Midbrain (tissue), 1 donor: ENCODE data around the gene PTPRT.
A peak's percentile ranks its signal among the peaks of the same experiment; 100 is the strongest.
"Not testable (repeated sequence)": the region's sequence is repeated elsewhere in the genome, so short reads cannot be mapped to it uniquely, and the experiment has no call there.

Source experiments
- DNase-seq: peaks from one replicate; lab custom pipeline; 2025; lab: John Stamatoyannopoulos, UW

PTPRT gene

GRCh38 chr20:43187476-43188233 is 2.1 kb downstream of the PTPRT start:
- peak; percentile 78 for DNase-seq

GRCh38 chr20:43186312-43186711 is 3.4 kb downstream of the PTPRT start:
- DNase-seq, result no peak

- DNase-seq, result no peak
Observed at GRCh38 chr20:43185901-43186300, 3.8 kb downstream of the PTPRT start.

GRCh38 chr20:43183536-43184070 is 6.1 kb downstream of the PTPRT start:
- DNase-seq, result no peak

- no peak for DNase-seq
Observed at GRCh38 chr20:43178080-43178479, 11.6 kb downstream of the PTPRT start.

GRCh38 chr20:43176726-43177125 is 13.0 kb downstream of the PTPRT start:
- no peak for DNase-seq

- no peak for DNase-seq
Observed at GRCh38 chr20:43171930-43172329, 17.8 kb downstream of the PTPRT start.

GRCh38 chr20:43170771-43171170 is 18.9 kb downstream of the PTPRT start:
- DNase-seq, result no peak

- no peak for DNase-seq
Observed at GRCh38 chr20:43167615-43168014, 22.1 kb downstream of the PTPRT start.

- no peak for DNase-seq
Observed at GRCh38 chr20:43167021-43167420, 22.7 kb downstream of the PTPRT start.

- DNase-seq, result no peak
Observed at GRCh38 chr20:43165611-43166010, 24.1 kb downstream of the PTPRT start.

GRCh38 chr20:43164736-43165135 is 25.0 kb downstream of the PTPRT start:
- not testable (repeated sequence) for DNase-seq

GRCh38 chr20:43161716-43162115 is 28.0 kb downstream of the PTPRT start:
- no peak for DNase-seq

GRCh38 chr20:43160941-43161340 is 28.8 kb downstream of the PTPRT start:
- no peak for DNase-seq

- DNase-seq, result no peak
Observed at GRCh38 chr20:43159994-43160393, 29.7 kb downstream of the PTPRT start.

- DNase-seq, result no peak
Observed at GRCh38 chr20:43155366-43156100, 34.2 kb downstream of the PTPRT start.

GRCh38 chr20:43151901-43152300 is 37.8 kb downstream of the PTPRT start:
- no peak for DNase-seq

- DNase-seq, result no peak
Observed at GRCh38 chr20:43151256-43151655, 38.5 kb downstream of the PTPRT start.

- DNase-seq, result no peak
Observed at GRCh38 chr20:43140726-43141125, 49.0 kb downstream of the PTPRT start.

GRCh38 chr20:43138061-43138770 is 51.5 kb downstream of the PTPRT start:
- peak; percentile 36 for DNase-seq

GRCh38 chr20:43137160-43137559 is 52.5 kb downstream of the PTPRT start:
- DNase-seq, result no peak

- peak; percentile 16 for DNase-seq
Observed at GRCh38 chr20:43124241-43124640, 65.5 kb downstream of the PTPRT start.

- no peak for DNase-seq
Observed at GRCh38 chr20:43123180-43123579, 66.5 kb downstream of the PTPRT start.
